GM18526 (cell line): ENCODE measurements around the gene GAREM1.

Source experiments
- POLR2A ChIP-seq: IDR thresholded peaks from 3 replicates; pipeline ENCODE4 v1.6.1; 2011; ENCODE audit not compliant: insufficient read length; ENCODE audit errors: extremely low read depth

Gene GAREM1

GRCh38 chr18:32300914-32301313, 169.8 kb downstream of the GAREM1 start:
- no peak for TF ChIP-seq POLR2A

GRCh38 chr18:32299484-32299883, 171.2 kb downstream of the GAREM1 start:
- TF ChIP-seq POLR2A = no peak

- no peak for TF ChIP-seq POLR2A
Observed at GRCh38 chr18:32298171-32298667, 172.5 kb downstream of the GAREM1 start.

- TF ChIP-seq POLR2A = no peak
Observed at GRCh38 chr18:32297579-32298170, 173.0 kb downstream of the GAREM1 start.

- no peak for TF ChIP-seq POLR2A
Observed at GRCh38 chr18:32296851-32297250, 173.8 kb downstream of the GAREM1 start.

- no peak for TF ChIP-seq POLR2A
Observed at GRCh38 chr18:32295604-32296003, 175.1 kb downstream of the GAREM1 start.

- no peak for TF ChIP-seq POLR2A
Observed at GRCh38 chr18:32293107-32293506, 177.6 kb downstream of the GAREM1 start.

GRCh38 chr18:32290810-32291209, 179.9 kb downstream of the GAREM1 start:
- TF ChIP-seq POLR2A = no peak

GRCh38 chr18:32289483-32290075, 181.1 kb downstream of the GAREM1 start:
- TF ChIP-seq POLR2A = no peak

- no peak for TF ChIP-seq POLR2A
Observed at GRCh38 chr18:32287873-32288272, 182.8 kb downstream of the GAREM1 start.

GRCh38 chr18:32287249-32287648, 183.4 kb downstream of the GAREM1 start:
- no peak for TF ChIP-seq POLR2A

GRCh38 chr18:32286749-32287148, 183.9 kb downstream of the GAREM1 start:
- no peak for TF ChIP-seq POLR2A

- no peak for TF ChIP-seq POLR2A
Observed at GRCh38 chr18:32284284-32284683, 186.4 kb downstream of the GAREM1 start.

GRCh38 chr18:32280911-32281310, 189.8 kb downstream of the GAREM1 start:
- TF ChIP-seq POLR2A = no peak

- no peak for TF ChIP-seq POLR2A
Observed at GRCh38 chr18:32280188-32280783, 190.4 kb downstream of the GAREM1 start.

GRCh38 chr18:32278177-32278799, 192.4 kb downstream of the GAREM1 start:
- TF ChIP-seq POLR2A = no peak
